Measurements from ENCODE around the gene TMEM217.
"Not testable (repeated sequence)": the region's sequence is repeated elsewhere in the genome, so short reads cannot be mapped to it uniquely, and the experiment has no call there.

Gene TMEM217

GRCh38 chr6:37257634-37258404 lies at the start of gene TMEM217, which contains the start of gene TBC1D22B:
Gene TMEM217 (minus strand): TSS chr6:37258144. CDS start chr6:37219030, 39,114 bp downstream.
Gene TBC1D22B (plus strand): TSS chr6:37257772. CDS start chr6:37257918, 146 bp downstream.
- TF ChIP-seq CTCF (IDR thresholded peaks at IDR 0.05; ENCODE audit: low read depth, low read length): no peak
- peak within 1 kb of the TSS; percentile 99 for H3K4me3 ChIP-seq (ENCODE audit: low read depth, low read length)
- peak; percentile 94 for DNase-seq (ENCODE audit: low read depth, low spot score)
- in situ Hi-C loops (cut with HindIII; ENCODE audit: low sequenced_read_pairs): no loop called here

- H3K4me3 ChIP-seq (ENCODE audit: low read depth, low read length); in situ Hi-C loops (cut with HindIII; ENCODE audit: low sequenced_read_pairs); DNase-seq (ENCODE audit: low read depth, low spot score): not testable (repeated sequence)
Observed at GRCh38 chr6:37307484-37307883, 49.5 kb upstream of the TMEM217 start.

GRCh38 chr6:37306624-37307222 lies 48.8 kb upstream of the TMEM217 start:
- in situ Hi-C loops (cut with HindIII; ENCODE audit: low sequenced_read_pairs): no loop called here
- H3K4me3 ChIP-seq (ENCODE audit: low read depth, low read length): no peak overlapping the region
- no peak for TF ChIP-seq CTCF (IDR thresholded peaks at IDR 0.05; ENCODE audit: low read depth, low read length)
- DNase-seq (ENCODE audit: low read depth, low spot score): no peak

GRCh38 chr6:37305841-37306425 lies 48.0 kb upstream of the TMEM217 start:
- no peak for TF ChIP-seq CTCF (IDR thresholded peaks at IDR 0.05; ENCODE audit: low read depth, low read length)
- in situ Hi-C loops (cut with HindIII; ENCODE audit: low sequenced_read_pairs): no loop called here
- DNase-seq (ENCODE audit: low read depth, low spot score): no peak
- no peak overlapping the region for H3K4me3 ChIP-seq (ENCODE audit: low read depth, low read length)

- in situ Hi-C loops (cut with HindIII; ENCODE audit: low sequenced_read_pairs): no loop called here
- DNase-seq (ENCODE audit: low read depth, low spot score): no peak
- TF ChIP-seq CTCF (IDR thresholded peaks at IDR 0.05; ENCODE audit: low read depth, low read length): no peak
- no peak overlapping the region for H3K4me3 ChIP-seq (ENCODE audit: low read depth, low read length)
Observed at GRCh38 chr6:37304766-37305165, 46.8 kb upstream of the TMEM217 start.

- in situ Hi-C loops (cut with HindIII; ENCODE audit: low sequenced_read_pairs): no loop called here
- DNase-seq (ENCODE audit: low read depth, low spot score): peak; percentile 27
Observed at GRCh38 chr6:37303891-37304503, 46.1 kb upstream of the TMEM217 start.

More at GRCh38 chr6:37303891-37304503, 46.1 kb upstream of the TMEM217 start:
- TF ChIP-seq CTCF (IDR thresholded peaks at IDR 0.05; ENCODE audit: low read depth, low read length): peak; percentile 70
- H3K4me3 ChIP-seq (ENCODE audit: low read depth, low read length): no peak overlapping the region
